PFSK-1 (cell line): ENCODE data around the gene DNAJB2.

ENCODE experiments used
- FOXP2 ChIP-seq: optimal IDR thresholded peaks from 2 replicates; pipeline ENCODE3; 2011; ENCODE audit warnings: borderline replicate concordance, control low read depth, inconsistent platforms; ENCODE audit not compliant: insufficient read depth; ENCODE audit errors: extremely low read length, extremely low read depth
- POLR2AphosphoS5 ChIP-seq: IDR thresholded peaks from 2 replicates; pipeline ENCODE4 v1.6.1; 2012; ENCODE audit warnings: low read depth, mild to moderate bottlenecking, control low read depth, low read length, moderate library complexity
- SIN3A ChIP-seq: IDR thresholded peaks from 2 replicates; pipeline ENCODE4 v1.6.1; 2012; ENCODE audit warnings: mild to moderate bottlenecking, low read length, moderate library complexity, borderline replicate concordance; ENCODE audit not compliant: insufficient read depth
- TAF1 ChIP-seq: IDR thresholded peaks from 2 replicates; pipeline ENCODE4 v1.6.1; 2012; ENCODE audit warnings: low read length, control low read depth, borderline replicate concordance; ENCODE audit not compliant: insufficient read depth
- TF ChIP-seq, protein P1 (sequence below), 2 experiments: IDR thresholded peaks; 2 replicates each; pipeline versions ENCODE4 v1.6.1 to v1.8.0; 2011 to 2012; ENCODE audit warnings: low read depth in 2 of 2, low read length in 2 of 2, control low read depth in 1 of 2, inconsistent platforms in 1 of 2, mild to moderate bottlenecking in 1 of 2, moderate library complexity in 1 of 2; ENCODE audit not compliant: insufficient read depth in 1 of 2

DNAJB2 gene

DNA sequence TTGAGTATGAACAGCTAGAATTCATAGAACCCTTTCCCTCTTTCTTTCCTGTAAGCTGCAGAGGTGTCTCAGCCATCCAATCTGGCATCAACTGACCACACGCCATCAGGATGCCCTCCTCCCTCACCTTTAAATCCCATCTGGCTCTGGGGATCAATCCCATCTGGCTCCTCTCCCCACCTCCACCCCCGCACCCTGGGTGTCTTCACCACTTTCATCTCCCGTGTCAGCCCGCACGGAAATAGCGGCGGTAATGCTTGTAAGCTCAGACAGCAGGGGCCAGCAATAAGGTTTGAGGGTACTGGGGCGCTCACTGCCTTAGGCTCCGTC, 26.6 kb upstream of the DNAJB2 start:
- TF ChIP-seq TAF1 (no peak), POLR2AphosphoS5 (no peak), SIN3A (no peak), FOXP2 (no peak)
- TF ChIP-seq, protein P1, sequence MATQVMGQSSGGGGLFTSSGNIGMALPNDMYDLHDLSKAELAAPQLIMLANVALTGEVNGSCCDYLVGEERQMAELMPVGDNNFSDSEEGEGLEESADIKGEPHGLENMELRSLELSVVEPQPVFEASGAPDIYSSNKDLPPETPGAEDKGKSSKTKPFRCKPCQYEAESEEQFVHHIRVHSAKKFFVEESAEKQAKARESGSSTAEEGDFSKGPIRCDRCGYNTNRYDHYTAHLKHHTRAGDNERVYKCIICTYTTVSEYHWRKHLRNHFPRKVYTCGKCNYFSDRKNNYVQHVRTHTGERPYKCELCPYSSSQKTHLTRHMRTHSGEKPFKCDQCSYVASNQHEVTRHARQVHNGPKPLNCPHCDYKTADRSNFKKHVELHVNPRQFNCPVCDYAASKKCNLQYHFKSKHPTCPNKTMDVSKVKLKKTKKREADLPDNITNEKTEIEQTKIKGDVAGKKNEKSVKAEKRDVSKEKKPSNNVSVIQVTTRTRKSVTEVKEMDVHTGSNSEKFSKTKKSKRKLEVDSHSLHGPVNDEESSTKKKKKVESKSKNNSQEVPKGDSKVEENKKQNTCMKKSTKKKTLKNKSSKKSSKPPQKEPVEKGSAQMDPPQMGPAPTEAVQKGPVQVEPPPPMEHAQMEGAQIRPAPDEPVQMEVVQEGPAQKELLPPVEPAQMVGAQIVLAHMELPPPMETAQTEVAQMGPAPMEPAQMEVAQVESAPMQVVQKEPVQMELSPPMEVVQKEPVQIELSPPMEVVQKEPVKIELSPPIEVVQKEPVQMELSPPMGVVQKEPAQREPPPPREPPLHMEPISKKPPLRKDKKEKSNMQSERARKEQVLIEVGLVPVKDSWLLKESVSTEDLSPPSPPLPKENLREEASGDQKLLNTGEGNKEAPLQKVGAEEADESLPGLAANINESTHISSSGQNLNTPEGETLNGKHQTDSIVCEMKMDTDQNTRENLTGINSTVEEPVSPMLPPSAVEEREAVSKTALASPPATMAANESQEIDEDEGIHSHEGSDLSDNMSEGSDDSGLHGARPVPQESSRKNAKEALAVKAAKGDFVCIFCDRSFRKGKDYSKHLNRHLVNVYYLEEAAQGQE (IDR thresholded peaks at IDR 0.05; ENCODE audit: insufficient read depth in 1 of 2, low read depth in 2 of 2, low read length in 2 of 2): no peak

DNA sequence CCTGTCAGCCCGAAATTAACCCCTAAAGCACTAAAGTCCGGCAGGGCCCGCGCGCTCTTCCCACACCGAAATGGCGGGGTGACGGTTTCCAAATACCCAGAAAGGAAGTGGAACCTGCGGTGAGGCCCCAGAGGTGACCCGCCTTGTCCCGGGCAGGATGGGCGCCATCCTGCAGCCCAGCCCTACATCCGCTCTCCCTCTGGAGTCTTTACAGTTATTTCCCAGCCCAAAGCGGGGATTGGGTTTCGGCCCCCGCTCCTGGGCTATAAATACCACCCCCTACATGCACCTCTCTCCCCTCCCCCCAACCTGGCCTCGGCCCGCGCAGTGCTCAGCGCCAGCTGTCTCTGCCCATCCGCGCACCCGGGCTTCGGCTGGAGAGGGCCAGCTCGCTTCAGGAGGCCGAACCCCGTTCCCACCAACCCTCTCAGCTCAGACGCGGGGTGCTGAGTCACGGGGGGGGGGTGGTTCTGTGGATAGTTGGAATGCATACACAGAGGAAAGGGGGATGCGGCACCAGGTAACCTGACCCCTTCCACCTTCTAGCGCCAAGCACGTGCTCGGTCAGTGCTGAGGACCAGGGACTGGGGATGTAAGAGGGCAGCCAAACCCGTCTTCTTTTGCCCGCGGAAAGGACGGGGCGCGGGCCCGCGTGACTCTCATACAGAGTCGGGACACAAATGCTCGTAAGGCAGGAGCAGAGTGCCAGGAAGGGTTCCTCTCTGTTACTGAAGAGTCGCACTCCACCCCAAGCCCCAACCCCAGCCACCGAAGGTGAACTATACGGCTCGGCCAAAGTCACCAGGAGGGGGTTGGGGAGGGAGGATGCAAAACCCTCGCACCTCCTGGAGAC, 26.0 kb upstream of the DNAJB2 start, which contains the start of gene TUBA4B:
TSS of gene TUBA4B (plus strand) at position 344 of the 853 bp plus-strand sequence. CDS start at position 509, 165 bp downstream.
- TF ChIP-seq, protein P1 (IDR thresholded peaks at IDR 0.05; ENCODE audit: insufficient read depth in 1 of 2, low read depth in 2 of 2, low read length in 2 of 2): no peak
- no peak for TF ChIP-seq SIN3A
- TF ChIP-seq POLR2AphosphoS5: no peak
- no peak for TF ChIP-seq TAF1
- TF ChIP-seq FOXP2: no peak

DNA sequence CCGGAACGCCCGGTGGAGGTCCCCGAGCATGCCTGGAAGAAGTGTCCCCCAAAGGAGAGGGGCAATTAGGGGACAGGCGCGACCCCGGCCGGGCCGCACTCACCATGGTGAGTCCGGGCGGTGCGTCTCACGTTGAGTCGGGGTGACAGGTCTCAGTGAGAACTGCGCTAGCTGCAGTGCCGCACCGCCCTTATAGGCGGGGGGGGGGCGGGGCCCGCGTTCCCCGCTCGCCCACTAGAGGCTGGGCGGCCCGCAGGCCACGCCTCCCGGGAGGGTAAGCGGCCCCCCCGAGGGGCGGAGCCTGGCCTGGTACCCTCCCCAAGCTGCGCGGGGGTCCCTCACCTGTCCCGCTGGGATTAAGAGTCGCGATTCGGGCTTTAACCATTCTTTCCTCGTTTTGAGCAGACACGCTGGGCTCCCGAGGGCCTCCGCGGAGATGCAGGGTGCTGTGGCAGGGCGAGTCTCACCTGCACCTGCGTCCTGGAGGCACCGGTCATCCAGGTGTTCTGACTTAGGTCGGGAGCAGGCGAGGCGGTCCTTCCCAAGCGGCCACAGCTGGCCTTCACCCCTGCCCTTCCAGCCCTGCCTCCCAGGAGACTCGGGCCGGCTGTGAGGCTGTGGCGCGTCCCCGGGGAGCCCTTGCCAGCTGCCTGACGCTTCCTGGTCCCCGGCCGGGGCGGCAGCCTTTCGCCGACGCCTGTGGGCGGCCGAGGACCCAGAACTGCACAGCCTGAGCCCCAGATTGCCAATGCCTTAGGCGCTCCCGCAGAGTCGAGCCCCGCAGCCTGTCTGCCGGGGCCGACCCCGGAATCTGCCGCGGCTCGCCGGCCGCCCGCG, 25.2 kb upstream of the DNAJB2 start, which contains the start of gene TUBA4A:
TSS of gene TUBA4A (minus strand) at position 166 of the 837 bp plus-strand sequence. CDS start at position 106, 60 bp downstream.
- TF ChIP-seq SIN3A (no peak), FOXP2 (no peak), POLR2AphosphoS5 (no peak), TAF1 (no peak)
- TF ChIP-seq, protein P1 (IDR thresholded peaks at IDR 0.05; ENCODE audit: insufficient read depth in 1 of 2, low read depth in 2 of 2, low read length in 2 of 2): no peak

DNA sequence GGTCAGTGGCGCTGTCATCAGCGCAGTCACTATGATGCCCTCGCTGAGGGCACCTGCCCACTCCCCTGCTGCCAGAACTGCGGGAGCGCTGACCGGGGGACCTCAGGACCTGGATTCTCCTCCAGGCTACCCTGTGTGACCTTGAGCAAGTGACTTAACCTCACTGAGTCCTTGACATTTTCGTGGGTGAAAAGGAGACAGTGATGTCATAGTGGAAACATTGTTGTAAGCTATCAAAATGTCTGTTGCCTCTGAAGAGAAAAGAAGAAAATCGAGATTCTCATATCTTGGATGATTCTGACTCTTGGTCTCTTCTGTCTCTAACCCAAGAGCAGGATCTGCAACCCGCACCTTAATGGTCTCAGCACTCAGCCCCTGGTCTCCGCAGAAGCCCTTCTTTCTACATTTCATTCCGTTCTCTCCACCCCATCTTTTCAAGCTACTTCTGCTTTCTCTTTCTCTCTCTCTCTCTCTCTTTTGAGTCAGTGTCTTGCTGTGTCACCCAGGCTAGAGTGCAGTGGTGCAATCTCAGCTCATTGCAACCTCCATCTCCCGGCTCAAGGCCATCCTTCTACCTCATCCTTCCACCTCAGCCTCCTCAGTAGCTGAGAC, 24.5 kb upstream of the DNAJB2 start:
- TF ChIP-seq, protein P1 (IDR thresholded peaks at IDR 0.05; ENCODE audit: insufficient read depth in 1 of 2, low read depth in 2 of 2, low read length in 2 of 2): no peak
- TF ChIP-seq TAF1 (no peak), SIN3A (no peak), POLR2AphosphoS5 (no peak), FOXP2 (no peak)
